Activated gamma-delta T cell treated with anti-CD3 and anti-CD28 coated beads, Interleukin-2, amount 50 U/mL, for 16 hours (primary cell): ENCODE results near the gene TECR.

Source experiments
- DNase-seq: peaks from one replicate; pipeline ENCODE4 v3.0.0-alpha.2; 2020; ENCODE audit warnings: low read depth

The TECR gene

DNA sequence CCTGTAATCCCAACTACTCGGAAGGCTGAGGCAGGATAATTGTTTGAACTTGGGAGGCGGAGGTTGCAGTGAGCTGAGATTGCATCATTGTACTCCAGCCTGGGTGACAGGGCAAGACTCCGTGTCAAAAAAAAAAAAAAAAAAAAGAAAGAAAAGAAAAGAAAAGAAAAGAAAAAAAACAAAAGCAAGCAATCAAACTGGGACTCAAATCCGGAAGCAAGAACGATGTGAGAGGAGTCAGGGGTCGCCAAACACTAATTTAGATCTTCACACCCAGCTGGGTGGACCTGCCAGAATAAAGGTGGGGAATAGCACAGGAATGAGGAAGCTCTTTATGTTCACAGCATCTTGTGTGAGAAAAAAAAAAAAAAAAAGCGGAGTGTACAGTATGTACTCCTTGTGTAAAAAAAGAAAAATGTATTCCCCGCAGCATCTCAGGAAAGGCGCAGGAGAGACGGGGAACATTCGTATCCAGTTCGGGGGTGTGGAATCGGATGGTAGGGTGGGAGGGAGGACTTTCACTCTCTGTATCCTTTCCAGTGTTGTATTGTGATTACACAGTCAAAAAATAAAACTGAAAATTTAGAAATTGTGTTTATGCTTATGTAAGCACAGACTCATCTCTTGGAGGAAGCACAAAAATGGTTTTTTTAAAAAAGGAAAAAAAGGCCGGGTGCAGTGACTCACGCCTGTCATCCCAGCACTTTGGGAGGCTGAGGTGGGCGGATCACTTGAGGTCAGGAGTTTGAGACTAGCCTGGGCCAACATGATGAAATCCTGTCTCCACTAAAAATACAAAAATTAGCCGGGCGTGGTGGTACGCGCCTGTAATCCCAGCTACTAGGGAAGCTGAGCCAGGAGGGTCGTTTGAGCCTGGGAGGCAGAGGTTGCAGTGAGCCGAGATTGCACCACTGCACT lies 18.8 kb upstream of the TECR start:
- no peak for DNase-seq

DNA sequence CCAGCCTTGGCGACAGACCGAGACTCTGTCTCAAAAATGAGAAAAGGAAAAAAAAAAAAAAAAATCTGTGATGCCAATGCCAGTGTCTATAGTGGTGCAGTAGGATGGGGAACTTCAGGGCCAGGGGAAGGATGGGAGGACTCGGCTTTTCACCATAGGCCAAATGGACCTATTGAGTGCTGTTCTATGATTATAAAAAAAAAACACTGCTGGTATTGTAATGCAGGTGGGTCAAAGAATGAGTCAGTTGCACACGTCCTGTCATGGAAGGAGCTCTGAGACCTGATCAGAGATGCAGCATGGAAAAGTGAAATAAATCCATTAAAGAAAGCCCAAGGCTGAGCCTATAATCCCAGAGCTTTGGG lies 18.2 kb upstream of the TECR start:
- DNase-seq: no peak

DNA sequence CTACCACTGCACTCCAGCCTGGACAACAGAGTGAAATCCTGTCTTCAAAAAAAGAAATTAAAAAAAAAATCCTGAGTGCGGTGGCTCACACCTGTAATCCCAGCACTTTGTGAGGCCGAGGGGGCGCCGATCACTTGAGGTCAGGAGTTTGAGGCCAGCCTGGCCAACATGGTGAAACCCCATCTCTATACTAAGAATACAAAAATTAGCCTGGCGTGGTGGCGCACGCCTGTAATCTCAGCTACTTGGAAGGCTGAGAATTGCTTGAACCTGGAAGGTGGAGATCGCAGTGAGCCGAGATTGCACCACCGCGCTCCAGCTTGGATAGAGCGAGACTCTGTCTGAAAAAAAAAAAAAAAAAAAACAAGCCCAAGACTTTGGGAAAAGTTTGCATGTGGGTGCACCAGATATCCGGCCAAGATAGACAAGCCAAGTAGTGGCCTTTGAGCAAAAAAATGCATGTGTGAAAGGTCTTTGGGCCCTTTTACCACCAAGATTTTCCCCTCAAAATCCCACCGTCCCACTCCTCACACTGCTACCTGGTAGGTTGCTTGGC lies 16.9 kb upstream of the TECR start:
- no peak for DNase-seq

DNA sequence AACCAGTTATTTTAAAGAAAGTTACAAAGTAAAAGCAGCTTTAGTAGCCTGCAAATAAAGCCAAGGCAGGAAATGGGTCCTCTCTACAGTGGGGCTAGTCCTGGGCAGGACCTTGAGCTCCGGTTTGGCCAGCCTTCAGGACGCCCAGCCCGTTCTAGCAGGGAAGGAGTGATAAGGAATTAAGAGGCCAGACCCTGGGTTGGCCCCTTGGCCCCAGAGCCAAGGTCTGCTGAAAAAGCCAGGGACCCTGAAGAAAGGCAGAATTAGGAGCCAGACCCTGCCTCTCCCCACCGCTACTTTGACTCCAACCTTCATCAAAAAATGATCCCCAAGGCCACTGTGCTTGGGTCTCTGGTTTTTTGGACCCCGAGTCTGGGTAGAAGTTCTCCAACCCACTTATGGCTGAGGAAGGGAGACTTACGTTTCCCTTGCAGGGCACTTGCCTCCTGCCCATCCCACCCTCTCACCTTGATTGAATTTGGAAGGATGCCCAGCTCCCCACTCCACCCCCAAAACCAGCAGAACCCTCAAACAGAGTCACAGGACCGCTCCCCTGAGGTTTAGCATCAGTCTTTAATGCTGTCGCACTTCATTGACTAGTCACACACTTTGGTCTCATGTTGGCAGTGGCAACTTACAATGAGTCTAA lies 15.1 kb upstream of the TECR start:
- no peak for DNase-seq

DNA sequence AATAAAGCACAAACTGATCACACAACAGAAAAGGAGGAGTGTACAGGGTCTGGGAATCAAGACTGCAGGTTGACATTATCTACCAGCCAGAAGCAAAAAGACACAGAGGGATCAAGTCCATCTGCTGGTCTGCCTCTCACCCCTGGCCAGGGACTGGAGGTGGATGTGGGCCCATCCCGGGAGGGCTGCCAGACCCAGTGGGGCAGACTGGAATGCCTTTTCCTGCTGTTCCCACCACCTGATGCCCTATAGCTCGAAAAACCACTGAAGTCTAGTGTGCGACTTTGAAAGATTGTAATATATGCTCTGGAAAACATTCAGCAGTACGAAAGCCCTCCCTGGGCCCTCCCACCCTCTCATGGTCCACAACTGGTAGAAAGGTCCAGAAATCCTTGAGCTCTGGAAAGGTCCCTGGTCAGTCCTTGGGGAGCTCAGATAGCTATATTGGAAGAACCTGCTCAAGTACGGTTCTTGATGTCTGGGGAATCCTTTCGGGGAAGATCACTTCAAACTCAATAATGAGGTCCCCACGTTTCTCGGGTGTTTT lies 13.8 kb upstream of the TECR start:
- DNase-seq: no peak

DNA sequence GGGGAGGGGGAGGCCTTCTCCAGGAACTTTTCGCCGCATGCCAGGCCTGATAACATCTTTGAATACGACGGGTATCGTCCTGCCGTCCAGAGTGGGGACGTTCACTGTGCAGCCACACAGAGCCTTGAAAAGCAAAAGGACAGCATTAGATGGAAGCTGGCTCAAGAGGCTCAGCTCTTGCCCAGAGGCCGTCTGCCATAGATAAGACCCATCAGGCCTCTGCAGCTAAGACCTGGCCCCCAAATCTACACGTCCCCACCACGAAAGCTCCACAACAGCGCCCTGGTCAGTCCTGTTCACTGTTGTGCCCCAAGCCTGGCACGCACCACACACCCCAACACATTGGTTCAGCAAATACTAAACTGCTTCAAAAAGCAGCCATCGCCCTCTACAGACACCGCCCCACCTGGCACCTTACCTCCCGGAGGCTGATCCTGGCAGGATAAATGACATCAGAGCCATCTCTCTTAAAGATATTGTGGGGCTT lies 13.3 kb upstream of the TECR start:
- DNase-seq: no peak

DNA sequence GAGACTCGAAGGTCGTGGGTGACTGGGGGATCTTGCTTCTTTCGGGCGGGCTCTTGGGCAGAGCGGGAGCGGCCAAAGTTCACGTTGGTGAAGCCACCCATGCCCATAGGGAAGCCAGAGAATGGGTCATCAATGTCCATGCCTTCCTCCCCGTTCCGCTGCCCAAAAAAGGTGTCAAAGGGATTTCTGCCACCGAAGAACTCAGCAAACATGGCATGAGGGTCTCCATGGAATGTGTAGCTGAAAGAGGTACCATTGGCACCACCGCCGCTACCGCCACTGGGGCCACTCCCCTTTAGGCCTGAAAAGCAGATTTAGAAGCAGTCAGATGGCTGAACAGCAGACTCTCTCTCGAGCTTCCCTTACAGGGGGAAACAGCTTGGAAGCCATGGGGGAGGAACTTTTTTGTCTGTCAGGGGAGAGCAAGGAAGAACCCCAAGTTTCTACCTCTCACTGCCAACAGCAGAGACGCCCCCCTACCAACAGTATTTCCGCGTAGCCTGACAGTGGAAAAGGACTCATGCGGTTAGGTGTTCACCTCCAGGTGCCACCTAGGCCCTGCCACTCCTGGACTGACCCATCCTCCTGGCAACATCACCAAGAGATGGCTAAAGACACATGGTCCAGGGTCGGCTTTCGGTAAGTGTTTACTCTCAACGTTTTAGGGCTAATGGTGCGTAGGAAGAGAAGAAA lies 12.5 kb upstream of the TECR start:
- DNase-seq: no peak

DNA sequence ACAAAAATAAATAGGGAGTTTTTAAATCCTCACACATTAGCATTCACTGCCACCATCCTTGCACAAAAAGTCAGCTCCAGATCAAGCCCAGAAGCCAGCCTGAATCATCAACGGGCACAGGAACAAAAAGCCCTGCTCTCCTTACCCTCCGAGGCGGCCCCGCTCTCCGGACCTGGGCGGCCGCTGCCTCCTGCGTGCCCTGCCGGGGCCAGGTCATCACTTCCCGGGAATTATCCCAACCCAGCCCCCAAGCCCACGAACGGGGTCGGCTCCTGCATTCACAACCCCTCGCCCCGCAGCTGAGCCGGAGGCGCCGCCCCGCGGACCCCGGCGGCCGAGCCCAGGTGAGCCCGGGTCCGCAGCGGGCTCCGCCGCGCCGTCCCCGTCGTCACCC lies 12.0 kb upstream of the TECR start:
- DNase-seq: no peak

DNA sequence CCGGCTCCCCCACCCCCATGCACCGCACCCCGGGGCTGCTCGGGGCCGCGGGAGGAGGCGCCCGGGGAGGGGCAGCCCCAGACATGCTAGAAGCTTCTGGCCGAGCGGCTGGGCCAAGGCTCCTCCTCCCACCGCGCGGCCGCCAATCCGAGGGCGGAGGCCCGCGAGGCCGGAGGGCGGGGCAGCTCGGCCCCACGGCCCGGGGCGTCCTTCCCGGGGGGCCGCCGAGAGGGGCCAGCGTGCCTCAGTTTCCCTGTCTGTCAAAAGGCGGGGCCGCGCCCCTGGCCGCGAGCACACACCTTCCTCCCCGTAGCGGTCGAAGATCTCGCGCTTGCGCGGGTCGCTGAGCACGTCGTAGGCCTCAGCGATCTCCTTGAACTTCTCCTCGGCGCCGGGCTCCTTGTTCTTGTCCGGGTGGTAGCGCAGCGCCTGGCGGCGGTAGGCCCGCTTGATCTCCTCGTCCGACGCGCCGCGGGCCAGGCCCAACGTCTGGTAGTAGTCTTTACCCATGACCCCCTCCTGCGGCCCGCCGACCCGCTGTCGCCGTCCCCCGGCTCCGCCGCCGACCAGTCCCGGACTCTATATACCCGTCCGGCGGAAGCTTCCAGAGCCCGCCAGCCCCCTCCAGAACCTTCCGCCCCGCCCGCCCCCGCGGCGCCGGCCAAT lies 11.4 kb upstream of the TECR start, which contains the start of gene DNAJB1:
Gene DNAJB1 (minus strand): TSS at position 558 of the 666 bp plus-strand sequence. CDS start 48 bp downstream, at position 510.
- peak; percentile 48 for DNase-seq

DNA sequence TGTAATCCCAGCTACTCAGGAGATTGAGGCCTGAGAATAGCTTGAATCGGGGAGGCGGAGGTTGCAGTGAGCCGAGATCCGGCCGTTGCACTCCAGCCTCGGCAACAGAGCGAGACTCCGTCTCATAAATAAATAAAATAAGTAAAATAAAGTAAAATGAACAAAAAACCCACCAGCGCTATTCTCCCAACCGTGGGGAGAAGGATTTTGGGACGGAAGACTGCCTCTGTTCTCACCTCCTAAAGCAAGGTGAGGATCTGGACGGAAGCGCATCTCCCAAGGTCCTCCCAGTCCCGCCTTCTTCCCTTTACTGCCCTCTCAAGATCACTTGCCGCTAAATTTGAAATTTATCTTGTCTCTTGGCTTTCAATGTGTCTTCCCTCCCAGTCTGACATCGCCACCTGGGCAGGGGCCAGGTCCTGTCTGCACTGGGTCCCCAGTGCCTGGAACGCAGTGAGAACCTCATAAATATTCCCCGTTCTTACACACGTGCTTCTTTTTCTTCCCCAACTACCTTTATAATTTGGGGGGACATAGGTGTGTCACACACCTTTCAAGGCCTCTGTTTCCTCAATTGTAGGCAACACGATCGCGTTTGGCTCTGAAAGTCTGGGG lies 10.0 kb upstream of the TECR start:
- no peak for DNase-seq

DNA sequence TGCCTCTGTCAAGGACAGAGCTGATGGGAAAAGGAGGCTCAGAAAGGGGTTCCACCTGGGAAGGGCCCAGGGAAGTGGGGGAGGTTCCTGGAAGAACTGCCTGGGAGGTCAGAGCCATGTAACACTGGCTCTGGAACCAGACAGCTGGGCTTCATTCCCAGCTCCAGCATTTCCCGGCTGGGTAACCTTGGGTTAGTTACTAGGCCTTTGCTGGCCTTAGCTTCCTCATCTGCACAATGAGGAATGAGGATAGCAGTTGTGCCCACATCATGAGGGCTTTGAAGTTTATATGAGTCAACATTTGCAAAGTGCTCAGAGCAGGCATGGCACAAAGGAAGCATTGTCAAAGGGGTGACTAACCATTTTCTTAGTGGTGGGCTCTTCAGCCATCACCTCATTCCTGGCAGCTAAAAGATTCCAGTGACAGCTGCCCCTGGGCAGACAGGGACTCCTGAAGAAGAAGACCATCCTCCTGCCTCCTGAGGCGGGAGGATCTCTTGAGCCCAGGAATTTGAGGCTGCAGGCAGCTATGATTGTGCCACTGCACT lies 9.5 kb upstream of the TECR start:
- DNase-seq: no peak

DNA sequence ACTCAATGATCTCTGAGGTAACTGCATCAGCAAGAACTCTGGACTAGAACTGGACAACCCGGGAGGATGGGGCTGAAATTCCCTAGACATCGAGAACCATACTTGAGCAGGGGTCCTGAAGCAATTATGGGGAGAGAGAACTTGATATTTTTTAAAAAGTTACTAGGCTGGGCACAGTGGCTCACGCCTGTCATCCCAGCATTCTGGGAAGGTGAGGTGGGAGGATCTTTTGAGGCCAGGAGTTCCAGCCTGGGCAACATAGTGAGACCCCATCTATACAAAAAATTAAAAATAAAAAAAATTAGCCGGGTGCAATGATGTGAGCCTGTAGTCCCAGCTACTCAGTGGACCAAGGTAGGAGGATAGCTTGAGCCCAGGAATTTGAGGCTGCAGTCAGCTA lies 8.9 kb upstream of the TECR start:
- no peak for DNase-seq

DNA sequence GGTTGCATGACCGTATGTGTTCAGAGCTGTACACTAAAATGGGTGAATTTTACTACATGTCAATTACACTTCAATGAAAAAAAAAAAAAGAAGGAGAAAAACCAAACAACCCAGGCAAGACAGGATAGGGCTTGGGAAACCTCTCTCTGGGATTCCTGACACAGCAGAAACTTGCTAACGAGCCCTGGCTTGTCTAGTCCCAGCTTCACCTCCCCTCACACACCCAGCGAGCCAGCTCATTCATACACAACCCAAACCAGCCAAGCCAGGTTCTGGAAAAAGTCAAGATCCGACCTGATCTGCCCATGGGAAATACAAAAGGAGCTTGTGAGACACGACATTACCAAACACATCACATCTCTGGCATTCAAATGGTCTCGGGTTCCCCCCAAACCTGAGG lies 3.7 kb upstream of the TECR start:
- no peak for DNase-seq

DNA sequence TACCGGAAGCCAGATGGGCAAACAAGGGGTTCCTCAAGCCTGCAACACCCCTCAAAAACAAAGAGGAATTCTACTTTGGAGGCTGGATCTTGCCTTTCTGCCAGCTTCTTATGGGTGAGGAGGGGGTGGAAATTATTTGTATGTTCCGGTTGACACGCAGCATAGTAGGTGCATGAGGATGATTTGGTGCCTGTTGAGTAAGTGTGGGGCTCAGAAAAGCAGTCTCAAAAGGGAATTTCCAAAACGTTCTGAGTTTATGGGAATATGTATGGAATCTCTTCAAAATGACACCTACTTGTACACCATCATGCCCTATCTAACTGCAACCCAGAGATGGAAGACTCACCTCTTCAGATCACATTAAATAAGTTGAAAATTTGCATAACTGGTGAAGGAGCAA lies 3.0 kb upstream of the TECR start:
- no peak for DNase-seq

DNA sequence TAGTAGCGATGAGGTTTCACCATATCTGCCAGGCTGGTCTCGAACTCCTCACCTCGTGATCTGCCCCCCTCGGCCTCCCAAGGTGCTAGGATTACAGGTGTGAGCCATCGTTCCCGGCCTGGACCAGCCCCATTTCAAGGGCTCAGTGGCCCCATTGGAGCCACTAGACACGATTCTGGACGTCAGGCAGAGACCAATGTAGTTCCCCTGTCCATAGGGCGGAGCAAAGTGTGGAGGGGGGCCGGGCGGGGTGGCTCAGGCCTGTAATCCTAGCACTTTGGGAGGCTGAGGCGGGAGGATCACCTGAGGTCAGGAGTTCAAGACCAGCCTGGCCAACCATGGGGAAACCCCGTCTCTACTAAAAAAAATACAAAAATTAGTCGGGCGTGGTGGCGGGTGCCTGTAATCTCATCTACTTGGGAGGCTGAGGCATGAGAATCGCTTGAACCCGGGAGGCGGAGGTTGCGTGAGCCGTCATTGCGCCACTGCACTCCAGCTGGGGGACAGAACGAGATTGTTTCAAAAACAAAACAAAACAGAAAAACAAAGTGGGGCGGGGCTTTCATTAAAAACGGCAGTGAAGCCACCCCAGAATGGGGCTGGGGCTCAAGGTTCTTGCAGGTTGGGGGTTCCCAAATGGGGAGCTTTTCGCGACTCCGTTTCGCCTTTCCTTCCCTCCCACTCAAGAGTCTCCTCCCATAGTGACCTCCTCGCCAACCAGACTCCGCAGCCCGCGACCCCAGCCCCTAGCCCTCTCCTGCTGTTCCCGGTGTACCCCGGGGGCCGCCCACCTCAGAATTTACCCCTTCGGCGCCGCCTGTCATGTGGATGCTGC lies 758 bp upstream of the TECR start:
- DNase-seq: no peak

DNA sequence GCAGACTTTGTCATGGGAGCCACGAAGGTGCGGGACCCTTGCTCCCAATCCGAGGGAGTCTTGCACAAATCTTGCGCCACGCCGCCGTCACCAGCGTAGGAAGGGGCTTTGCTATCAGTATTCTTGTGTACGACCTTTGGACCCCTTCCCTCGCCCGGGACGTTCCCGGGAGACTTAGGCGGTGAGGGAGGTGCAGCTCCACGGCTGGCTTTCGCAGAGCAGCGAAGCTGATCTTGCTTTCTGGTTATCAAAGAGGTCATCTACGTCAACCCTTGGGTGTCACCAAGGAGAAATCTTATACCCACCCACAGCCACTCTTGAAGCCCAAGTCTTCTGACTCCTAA lies 583 bp downstream of the TECR start:
- DNase-seq: no peak

DNA sequence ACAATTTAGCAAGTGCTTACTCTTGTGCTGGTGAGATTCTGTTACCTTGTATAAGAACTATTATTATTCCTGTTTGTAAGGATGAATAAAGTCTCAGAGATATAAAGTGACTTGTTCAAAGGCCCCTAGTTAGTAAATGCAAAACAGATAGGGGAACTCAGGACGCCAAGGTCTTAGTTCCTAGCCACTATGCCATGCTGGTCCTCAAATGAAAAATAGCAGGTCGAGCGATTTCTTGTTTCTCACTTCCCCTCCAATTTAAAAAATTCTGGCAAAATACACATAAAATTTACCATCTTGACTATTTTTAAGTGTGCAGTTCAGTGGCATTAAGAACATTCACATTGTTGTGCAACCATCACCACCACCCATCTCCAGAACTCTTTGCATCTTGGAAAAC lies 1.1 kb downstream of the TECR start:
- no peak for DNase-seq

DNA sequence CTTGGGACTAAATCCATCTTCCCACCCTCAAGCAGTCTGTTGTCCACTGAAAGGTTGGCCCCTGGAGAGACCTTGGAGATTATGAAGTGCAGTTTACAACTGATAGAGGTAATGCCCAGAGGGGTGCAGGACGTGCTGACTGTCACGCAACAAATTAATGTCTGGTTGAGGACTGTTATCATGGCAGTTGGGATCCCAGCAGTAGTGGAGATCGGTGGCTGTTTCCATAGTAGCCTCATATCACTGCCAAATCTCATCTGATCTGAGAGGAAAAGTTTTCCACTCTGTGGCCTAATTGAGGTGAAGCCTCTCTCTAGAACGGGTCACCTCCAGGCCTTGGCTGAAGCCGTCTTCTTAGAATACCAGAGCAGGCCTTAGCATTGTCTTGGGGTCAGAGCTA lies 4.1 kb downstream of the TECR start:
- DNase-seq: no peak

DNA sequence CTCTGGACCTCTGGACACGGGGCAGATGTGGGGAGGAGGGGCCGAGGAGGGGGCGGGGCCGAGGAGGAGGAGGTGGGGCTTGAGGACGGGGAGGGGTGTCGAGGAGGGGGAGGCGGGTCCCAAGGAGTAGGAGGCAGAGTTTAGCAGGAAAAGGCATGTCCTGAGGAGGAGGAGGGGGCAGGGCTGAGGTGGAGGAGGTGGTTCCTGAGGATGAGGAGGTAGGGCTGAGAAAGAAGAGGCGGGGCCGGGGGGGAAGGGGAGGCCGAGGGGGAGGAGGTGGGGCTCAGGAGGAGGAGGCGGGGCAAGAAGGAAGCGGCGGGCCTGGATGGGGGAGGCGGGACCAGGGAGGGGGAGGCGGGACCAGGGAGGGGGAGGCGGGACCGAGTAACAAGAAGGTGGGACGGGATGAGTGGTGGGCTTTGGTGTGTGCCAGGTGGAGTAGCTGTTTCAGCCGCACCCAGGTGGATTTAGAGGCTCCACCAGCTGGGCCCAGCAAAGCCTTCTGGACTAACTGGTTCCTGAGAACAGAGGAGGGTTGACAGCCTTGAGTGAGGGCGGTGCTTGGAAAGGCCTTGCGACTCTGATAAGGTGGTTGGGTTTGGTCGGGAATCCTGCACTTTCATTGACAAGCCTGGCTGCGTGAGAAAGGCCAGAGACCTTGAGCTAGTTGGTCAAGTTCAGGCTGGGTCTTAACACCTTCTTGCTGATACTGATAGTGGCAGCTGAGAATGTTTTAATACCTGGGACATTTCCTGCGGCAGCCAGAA lies 7.7 kb downstream of the TECR start:
- no peak for DNase-seq
